GM10266 (cell line): ENCODE data around the gene TENM3.

Experiments
- DNase-seq: peaks from one replicate; pipeline ENCODE4 v3.0.0; 2012; ENCODE audit errors: extremely low spot score
- TF ChIP-seq, protein P1 (sequence below): IDR thresholded peaks from 2 replicates; pipeline ENCODE4 v1.5.1; 2012; ENCODE audit warnings: mild to moderate bottlenecking, low read depth; ENCODE audit not compliant: control insufficient read depth, insufficient read depth; ENCODE audit errors: missing control alignments

Gene TENM3

DNA sequence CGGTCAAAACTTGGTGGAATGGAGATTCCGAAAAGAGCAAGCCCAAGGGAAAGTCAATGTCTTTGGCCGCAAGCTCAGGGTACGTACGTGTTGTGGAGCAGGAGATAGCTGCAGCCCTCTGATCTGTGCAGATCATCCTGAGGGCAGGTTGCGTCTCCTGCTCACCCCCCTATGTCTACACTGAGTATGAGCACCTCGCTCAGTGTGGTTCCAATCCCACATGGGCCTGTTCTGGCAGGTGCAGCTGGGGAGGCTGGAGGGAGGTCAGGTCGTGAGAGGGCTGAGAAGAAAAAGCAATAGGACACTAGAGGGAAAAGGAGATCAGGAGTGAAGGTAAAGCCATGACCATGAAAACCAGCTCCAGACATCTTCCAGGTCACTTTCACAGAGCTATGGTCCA is 531.9 kb downstream of the TENM3 start:
- DNase-seq: no peak
- TF ChIP-seq, protein P1, sequence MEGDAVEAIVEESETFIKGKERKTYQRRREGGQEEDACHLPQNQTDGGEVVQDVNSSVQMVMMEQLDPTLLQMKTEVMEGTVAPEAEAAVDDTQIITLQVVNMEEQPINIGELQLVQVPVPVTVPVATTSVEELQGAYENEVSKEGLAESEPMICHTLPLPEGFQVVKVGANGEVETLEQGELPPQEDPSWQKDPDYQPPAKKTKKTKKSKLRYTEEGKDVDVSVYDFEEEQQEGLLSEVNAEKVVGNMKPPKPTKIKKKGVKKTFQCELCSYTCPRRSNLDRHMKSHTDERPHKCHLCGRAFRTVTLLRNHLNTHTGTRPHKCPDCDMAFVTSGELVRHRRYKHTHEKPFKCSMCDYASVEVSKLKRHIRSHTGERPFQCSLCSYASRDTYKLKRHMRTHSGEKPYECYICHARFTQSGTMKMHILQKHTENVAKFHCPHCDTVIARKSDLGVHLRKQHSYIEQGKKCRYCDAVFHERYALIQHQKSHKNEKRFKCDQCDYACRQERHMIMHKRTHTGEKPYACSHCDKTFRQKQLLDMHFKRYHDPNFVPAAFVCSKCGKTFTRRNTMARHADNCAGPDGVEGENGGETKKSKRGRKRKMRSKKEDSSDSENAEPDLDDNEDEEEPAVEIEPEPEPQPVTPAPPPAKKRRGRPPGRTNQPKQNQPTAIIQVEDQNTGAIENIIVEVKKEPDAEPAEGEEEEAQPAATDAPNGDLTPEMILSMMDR: no peak

DNA sequence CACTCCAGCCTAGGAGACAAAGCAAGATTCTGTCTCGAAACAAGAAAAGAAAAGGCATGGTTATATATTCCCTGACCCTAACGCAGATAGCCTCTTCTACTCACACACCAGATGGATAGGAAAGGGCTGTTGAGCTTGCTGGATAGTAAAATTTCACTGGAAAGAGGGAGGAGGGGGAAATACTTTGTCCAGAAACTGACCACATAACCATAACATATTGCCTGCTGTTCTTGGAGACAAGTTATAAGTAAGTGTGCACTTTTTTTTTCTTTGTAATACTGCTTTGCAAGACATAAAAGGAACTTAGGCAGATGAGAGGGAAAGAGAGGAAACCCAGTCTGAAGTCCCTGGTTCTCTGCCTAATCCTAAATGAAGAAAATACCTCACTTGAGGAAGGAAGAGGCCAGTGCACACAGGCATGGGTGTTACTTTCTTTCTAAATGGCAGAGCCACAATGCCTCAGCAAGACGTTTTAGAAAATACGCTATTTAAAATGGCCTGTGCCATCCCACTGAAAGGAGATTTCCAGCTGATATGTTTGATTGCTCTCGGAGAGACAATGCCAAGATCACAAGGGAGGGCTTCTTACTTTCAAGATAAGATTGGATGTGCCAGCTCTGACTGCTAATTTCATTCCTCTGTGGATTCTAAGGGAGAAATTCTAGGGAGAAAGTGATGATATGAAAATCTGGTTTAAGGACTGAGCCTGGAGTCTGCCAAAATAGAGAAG is 533.3 kb downstream of the TENM3 start:
- TF ChIP-seq, protein P1: no peak
- no peak for DNase-seq

DNA sequence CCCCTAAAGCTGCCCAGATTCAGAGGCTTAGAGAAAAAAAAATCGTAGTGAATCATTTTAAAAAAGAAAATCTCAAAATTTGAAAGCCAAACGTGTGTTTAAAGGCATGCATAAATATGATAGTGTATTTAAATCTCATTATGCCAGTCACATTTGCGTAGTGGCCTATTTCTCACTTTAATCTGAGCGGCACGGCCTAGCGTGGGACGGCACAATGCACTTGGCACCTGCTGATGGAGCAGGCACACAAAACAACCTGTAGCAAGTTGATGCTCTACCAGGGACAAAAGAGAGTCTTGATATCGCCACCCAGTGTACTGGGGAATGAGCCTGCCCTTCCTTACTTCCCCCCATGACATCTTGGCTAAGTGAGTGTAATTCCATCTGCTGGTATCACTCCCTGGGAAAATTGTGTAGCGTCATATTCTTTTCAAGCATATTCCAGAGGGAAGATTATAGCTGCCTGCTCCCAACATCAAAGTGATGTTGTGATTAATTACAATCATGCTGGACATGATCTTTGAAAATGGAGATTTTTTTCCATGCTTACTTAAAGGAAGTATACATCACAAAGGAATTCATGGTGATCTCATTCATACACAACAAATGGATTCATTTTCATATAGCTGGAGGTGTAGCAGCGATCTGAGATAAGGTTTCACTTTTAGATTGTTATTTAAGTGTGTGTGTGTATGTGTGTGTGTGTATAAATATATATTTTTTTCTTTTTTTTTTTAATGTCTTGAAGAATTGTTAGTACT is 535.2 kb downstream of the TENM3 start:
- no peak for DNase-seq
- TF ChIP-seq, protein P1: no peak

DNA sequence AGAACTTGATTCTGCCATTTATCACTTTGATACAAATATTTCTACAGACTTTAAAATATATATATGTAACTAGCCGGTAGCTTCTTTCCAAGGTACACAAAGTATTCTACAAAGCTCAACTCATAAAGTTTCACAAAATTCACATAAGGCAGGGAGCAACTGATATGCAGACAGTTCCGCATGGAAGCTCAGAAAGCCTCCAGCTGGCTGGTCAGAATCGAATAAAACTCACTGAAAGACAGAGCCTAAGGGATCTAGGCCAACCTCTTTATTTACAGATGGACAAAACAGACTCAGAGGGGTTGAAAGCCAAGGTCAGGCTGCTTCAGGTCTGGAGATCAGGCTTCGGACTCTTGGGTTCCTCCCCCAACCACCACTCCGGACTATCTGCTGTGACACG is 543.8 kb downstream of the TENM3 start:
- TF ChIP-seq, protein P1: no peak
- no peak for DNase-seq

DNA sequence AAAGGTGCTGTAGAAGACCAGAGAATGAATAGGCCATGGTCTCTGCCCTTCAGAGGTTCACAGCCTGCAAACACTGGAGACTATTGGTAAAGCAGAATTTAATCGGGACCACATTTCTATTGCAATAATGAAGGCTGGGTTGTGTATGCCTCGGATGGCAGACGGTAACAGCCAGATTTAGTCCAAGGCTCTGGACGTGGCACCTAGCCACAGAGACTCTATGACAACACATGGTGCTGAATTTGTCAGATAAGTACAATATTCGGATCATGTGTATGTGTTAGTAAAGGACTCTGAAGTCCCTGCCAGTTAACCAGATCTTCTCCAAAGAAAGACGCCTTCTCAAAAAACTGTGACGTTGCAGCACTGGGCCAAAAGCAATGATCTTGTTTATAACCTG is 545.0 kb downstream of the TENM3 start:
- TF ChIP-seq, protein P1: no peak
- DNase-seq: no peak

DNA sequence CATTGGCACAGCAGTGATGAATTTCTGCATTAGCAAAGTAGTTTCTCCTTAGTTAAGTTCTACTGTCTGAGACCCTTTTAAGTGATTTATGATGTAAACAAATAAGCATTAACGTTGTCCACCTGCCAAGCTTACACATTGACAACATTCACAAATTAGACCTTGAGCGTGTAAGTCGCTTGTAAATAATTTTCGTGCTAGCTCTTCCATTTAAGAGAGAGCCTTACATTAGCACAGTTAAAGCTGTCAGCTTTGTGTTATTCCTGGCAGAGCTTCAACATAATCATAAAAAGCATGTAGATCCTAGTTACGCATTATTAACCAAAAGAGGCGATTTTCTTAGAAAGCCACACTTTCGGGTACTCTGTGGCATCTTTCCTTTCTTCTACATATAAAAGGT is 546.3 kb downstream of the TENM3 start:
- TF ChIP-seq, protein P1: no peak
- no peak for DNase-seq

DNA sequence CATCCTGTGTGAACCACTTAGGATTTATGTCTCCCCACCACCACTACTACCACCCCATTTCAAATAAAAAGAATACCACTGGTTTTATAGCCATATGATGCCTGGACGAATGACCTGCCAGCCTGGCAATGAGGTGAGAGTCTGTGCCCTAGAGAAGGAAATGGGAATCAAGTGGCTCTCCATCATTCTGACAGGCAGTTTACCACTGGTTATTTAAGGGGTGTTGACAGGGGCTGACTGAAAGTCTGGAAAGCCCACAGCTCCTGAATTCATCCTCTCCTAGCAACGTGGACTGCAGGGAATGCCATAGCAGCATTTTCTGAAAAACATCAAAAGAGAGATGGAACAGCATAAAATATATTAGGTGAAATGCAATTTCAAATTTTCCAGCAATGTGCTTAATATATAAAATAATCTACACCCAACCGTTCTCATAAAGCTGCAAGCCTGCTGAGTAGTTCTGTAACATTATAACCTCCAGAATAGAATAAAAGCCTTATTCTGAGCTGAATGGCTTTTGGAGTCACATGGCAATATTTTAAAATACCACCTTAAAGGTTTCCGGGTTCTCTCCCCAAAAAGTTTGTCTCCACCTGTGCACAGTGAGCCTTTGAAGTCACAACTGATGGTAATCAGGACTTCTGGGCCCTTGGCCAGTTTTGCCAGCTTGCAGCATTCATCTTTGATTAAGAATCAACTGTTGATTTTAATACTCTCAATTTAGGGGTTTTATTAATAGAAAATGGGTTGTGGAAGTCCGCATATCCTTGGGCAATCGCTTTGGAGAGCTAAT is 552.4 kb downstream of the TENM3 start:
- TF ChIP-seq, protein P1: no peak

More for the DNA sequence above, 552.4 kb downstream of the TENM3 start:
- DNase-seq: no peak
